ENCODE data around the gene TLL2. TPM values are rescaled to one million over a fixed set of nuclear protein-coding genes. Genes with fewer than 3 reads are reported as not detected.

The TLL2 gene
- total RNA-seq, 3 donors from 2014 or later, result not detected

DNA sequence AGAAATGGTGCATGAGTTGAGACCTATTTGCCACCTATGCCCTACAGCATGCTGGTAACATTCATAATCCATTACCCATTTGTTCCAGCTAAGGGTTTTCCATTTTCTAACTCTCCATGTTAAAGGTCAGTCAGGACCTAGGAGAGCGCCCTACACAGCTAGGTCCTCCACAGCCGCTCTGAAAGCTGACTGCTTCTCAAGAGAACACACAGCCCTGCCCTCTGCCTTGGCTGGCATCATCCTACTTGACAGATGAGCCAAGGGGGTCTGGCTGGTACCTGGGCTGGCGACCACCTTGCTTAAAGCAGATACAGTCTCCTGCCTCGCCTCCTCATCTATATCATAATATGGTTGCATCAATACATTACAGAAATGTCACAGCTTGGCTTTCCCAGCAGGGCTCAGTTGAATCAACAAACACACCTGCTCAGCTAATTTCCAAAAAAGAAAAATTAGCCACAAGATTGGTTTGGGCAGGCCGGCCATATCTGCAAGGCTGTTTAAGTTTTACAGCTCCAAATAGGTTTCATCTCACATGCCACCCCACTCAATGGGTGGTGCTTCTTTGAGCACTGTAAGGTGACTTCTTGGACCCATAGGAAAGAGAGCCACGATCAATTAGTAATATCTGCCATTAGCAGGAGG lies 17.3 kb downstream of the TLL2 start:
- Mint-ChIP-seq H3K9me3 (no peaks in the 10 kb centered on the region), H3K36me3 (ENCODE audit: insufficient read depth) (no peaks in the 10 kb centered on the region), H3K27me3 (ENCODE audit: low read depth) (peaks cover 2% of the 10 kb centered on the region), H3K4me1 (ENCODE audit: low read depth) (no peaks in the 10 kb centered on the region), H3K4me3 (no peak overlapping the region)
- ATAC-seq (no peak), DNase-seq (no peak)

- no peaks in the 10 kb centered on the region for H3K4me1 Mint-ChIP-seq (ENCODE audit: low read depth)
- no peak for ATAC-seq
- no peak overlapping the region for H3K4me3 Mint-ChIP-seq
- peaks cover 3% of the 10 kb centered on the region for H3K27me3 Mint-ChIP-seq (ENCODE audit: low read depth)
- H3K36me3 Mint-ChIP-seq (ENCODE audit: insufficient read depth), result no peaks in the 10 kb centered on the region
- no peak for DNase-seq
- H3K9me3 Mint-ChIP-seq, result no peaks in the 10 kb centered on the region
Observed at GRCh38 chr10:96495544-96495943, 18.2 kb downstream of the TLL2 start.

DNA sequence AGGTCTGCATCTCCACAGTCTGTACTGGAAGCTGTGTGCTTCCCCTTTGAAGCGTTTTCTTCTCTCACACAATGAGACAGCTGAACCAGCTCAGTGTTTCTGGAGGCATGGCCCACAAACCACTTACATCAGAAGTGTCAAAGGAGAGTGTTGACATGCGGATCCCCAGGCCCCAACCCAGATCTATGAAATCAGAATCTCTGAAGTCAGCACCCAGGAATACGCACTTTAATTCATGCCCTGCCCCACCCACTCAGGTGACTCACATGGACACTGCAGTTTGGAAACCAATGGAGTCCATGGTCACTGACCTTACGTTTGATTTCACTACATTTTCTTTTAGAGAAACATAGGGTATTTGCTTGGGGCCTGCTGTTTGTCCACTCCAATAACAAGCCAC lies 19.0 kb downstream of the TLL2 start:
- Mint-ChIP-seq H3K36me3 (ENCODE audit: insufficient read depth) (no peaks in the 10 kb centered on the region), H3K4me1 (ENCODE audit: low read depth) (no peaks in the 10 kb centered on the region), H3K27me3 (ENCODE audit: low read depth) (peaks cover 3% of the 10 kb centered on the region), H3K9me3 (no peaks in the 10 kb centered on the region), H3K4me3 (no peak overlapping the region)
- ATAC-seq, result no peak
- no peak for DNase-seq

- H3K4me3 Mint-ChIP-seq, result no peak overlapping the region
- DNase-seq, result no peak
- ATAC-seq, result no peak
- no peaks in the 10 kb centered on the region for H3K4me1 Mint-ChIP-seq (ENCODE audit: low read depth)
- H3K36me3 Mint-ChIP-seq (ENCODE audit: insufficient read depth), result no peaks in the 10 kb centered on the region
- H3K27me3 Mint-ChIP-seq (ENCODE audit: low read depth), result peaks cover 6% of the 10 kb centered on the region
- H3K9me3 Mint-ChIP-seq, result no peaks in the 10 kb centered on the region
Observed at GRCh38 chr10:96493871-96494525, 19.7 kb downstream of the TLL2 start.

DNA sequence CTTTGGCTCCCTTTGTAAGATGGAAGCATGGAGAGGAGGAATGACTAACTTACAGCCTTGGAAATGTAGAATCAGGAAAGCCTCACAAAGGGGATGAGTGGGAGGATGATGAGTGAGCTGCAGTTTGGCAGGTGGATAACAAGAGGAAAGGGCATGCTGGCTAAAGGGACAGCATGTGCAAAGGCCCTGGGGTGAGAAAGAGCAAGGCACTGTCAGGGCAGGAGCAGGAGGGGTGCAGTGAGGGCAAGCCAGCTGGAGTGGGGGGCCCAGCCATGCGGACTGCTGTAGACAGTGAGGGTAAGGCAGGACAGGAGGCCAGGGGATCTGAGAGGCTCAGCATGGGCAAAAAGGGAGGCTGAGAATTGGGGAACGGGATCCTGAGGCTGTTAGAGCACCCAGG lies 20.5 kb downstream of the TLL2 start:
- Mint-ChIP-seq H3K4me1 (ENCODE audit: low read depth) (no peaks in the 10 kb centered on the region), H3K4me3 (no peak overlapping the region), H3K9me3 (no peaks in the 10 kb centered on the region), H3K27me3 (ENCODE audit: low read depth) (peaks cover 7% of the 10 kb centered on the region), H3K36me3 (ENCODE audit: insufficient read depth) (no peaks in the 10 kb centered on the region)
- ATAC-seq (no peak), DNase-seq (no peak)

DNA sequence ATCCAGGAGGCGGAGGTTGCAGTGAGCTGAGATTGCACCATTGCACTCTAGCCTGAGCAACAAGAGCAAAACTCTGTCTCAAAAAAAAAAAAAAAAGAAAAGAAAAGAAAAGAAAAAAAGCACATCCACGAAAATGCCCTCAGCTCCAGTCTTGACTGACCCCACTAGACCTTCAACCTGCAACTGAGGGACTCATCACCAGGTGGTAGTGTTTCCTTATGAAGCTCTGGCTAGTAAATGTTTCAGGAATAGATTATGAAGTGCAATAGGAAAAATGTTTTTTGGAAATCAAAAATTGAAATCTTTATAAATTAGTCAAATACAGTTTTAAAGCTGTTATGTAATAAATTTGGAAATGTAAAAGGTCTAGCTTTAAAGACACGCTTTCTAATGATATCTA lies 22.4 kb downstream of the TLL2 start:
- peaks cover 14% of the 10 kb centered on the region for H3K27me3 Mint-ChIP-seq (ENCODE audit: low read depth)

DNA sequence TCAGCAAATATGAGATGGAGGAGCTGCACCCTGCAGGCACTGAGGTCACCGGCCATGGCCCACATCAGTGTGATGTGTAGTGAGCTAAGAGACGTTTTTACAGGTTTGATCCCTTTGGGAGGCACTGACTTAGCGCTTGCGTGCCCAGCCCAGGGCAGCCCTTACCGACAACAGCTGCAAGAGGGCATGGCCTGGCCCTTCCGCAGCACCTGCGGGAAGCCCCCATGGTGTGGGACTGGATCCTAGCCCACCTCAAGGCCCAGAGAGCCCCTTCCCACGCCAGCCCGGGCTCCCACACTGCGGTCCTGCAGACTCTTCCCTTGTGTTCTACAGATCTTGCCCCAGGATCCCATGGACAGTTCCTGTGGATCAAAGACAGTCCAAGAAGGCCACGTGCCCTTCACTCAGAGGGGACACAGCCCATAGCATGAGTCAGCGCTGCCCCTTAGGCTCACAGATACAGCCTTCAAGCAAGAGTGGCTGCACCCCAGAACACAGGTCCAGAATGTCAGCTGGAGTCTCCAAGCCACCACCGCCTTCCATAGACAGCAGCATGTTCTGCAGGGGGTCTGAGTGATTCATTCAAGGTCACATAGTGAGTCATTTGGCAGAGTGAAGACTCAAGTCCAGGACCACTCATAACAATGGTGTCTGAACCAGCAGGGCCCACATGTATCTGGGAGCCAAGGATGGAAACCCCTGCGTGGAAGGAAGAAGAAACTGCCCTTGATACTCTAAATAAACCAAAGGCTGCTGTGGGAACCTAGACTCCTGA lies 25.4 kb downstream of the TLL2 start:
- peaks cover 19% of the 10 kb centered on the region for H3K27me3 Mint-ChIP-seq (ENCODE audit: low read depth)

More for the DNA sequence above, 22.4 kb downstream of the TLL2 start:
- no peak for ATAC-seq
- Mint-ChIP-seq H3K9me3 (no peaks in the 10 kb centered on the region), H3K4me1 (ENCODE audit: low read depth) (no peaks in the 10 kb centered on the region), H3K4me3 (no peak overlapping the region), H3K36me3 (ENCODE audit: insufficient read depth) (no peaks in the 10 kb centered on the region)
- no peak for DNase-seq

GRCh38 chr10:96482815-96483588 lies 30.7 kb downstream of the TLL2 start:
- Mint-ChIP-seq H3K4me3 (no peak overlapping the region), H3K36me3 (ENCODE audit: insufficient read depth) (no peaks in the 10 kb centered on the region), H3K27me3 (ENCODE audit: low read depth) (peaks cover 15% of the 10 kb centered on the region), H3K9me3 (no peaks in the 10 kb centered on the region), H3K4me1 (ENCODE audit: low read depth) (no peaks in the 10 kb centered on the region)
- no peak for ATAC-seq
- DNase-seq, result no peak

More for the DNA sequence above, 25.4 kb downstream of the TLL2 start:
- Mint-ChIP-seq H3K36me3 (ENCODE audit: insufficient read depth) (no peaks in the 10 kb centered on the region), H3K4me3 (no peak overlapping the region), H3K9me3 (no peaks in the 10 kb centered on the region), H3K4me1 (ENCODE audit: low read depth) (no peaks in the 10 kb centered on the region)
- no peak for DNase-seq
- ATAC-seq, result no peak

DNA sequence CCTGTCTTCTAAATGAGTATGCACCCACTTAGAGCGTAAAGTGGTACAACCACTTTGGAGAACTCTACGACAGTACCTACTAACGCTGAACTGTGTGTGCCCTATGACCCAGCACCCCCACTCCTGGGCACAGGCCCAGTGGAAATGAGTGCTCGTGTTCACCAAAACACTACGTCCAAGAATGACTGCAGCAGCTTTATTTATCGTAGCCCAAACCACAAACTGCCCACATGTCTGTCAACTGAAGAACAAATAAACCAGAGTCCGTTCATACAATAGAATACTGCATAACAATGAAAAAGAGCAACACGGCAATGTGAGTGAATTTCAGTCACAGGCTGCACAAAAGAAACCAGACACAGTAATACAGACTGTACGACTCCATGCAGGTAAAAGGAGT lies 35.4 kb downstream of the TLL2 start:
- ATAC-seq (no peak), DNase-seq (no peak)
- H3K36me3 Mint-ChIP-seq (ENCODE audit: insufficient read depth), result no peaks in the 10 kb centered on the region
- no peak overlapping the region for H3K4me3 Mint-ChIP-seq
- peaks cover 3% of the 10 kb centered on the region for H3K27me3 Mint-ChIP-seq (ENCODE audit: low read depth)
- no peaks in the 10 kb centered on the region for H3K9me3 Mint-ChIP-seq
- no peaks in the 10 kb centered on the region for H3K4me1 Mint-ChIP-seq (ENCODE audit: low read depth)

- no peaks in the 10 kb centered on the region for H3K4me1 Mint-ChIP-seq (ENCODE audit: low read depth)
- no peaks in the 10 kb centered on the region for H3K9me3 Mint-ChIP-seq
- no peaks in the 10 kb centered on the region for H3K36me3 Mint-ChIP-seq (ENCODE audit: insufficient read depth)
- H3K4me3 Mint-ChIP-seq, result no peak overlapping the region
- ATAC-seq, result no peak
- H3K27me3 Mint-ChIP-seq (ENCODE audit: low read depth), result peaks cover 11% of the 10 kb centered on the region
- DNase-seq, result no peak
Observed at GRCh38 chr10:96473866-96474265, 39.9 kb downstream of the TLL2 start.

DNA sequence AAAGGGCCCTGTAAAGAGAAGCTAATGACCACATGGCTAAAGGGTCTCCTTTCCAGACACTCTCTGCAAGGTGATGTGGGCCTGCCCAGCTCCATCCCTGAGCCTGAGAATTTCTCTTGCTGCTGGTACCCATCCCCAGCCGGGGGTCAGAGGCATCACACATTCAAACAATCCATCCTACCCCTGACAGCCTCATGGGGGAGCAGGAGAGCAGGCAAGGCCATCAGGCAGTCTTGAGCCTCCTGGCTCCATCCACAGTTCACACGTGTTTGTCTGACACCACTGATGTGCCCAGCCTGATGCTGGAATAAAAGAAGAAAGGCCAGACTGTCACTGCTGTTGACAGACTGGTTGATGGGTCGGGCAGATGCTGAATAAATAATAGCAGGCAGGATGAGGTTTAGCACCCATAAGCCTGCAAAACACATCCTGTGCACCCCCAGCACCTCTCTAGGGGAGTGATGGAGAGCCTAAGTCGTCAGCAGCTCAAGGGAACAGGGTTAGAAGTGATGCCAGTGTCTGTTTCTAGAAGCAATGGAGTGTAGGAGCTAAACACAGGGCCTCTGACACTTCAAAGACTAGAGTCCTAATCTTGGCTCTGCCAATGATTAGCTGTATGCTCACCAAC lies 43.5 kb downstream of the TLL2 start:
- H3K27me3 Mint-ChIP-seq (ENCODE audit: low read depth), result peaks cover 14% of the 10 kb centered on the region
- H3K4me1 Mint-ChIP-seq (ENCODE audit: low read depth), result no peaks in the 10 kb centered on the region
- H3K36me3 Mint-ChIP-seq (ENCODE audit: insufficient read depth), result no peaks in the 10 kb centered on the region
- peak; percentile 50 to 63 for ATAC-seq
- no peaks in the 10 kb centered on the region for H3K9me3 Mint-ChIP-seq
- no peak for DNase-seq
- no peak overlapping the region for H3K4me3 Mint-ChIP-seq

- Mint-ChIP-seq H3K27me3 (ENCODE audit: low read depth) (peaks cover 14% of the 10 kb centered on the region), H3K4me1 (ENCODE audit: low read depth) (no peaks in the 10 kb centered on the region), H3K9me3 (no peaks in the 10 kb centered on the region), H3K36me3 (ENCODE audit: insufficient read depth) (no peaks in the 10 kb centered on the region), H3K4me3 (no peak overlapping the region)
- no peak for DNase-seq
- no peak for ATAC-seq
Observed at GRCh38 chr10:96468845-96469244, 44.9 kb downstream of the TLL2 start.

GRCh38 chr10:96465599-96465998 lies 48.1 kb downstream of the TLL2 start:
- H3K4me1 Mint-ChIP-seq (ENCODE audit: low read depth), result no peaks in the 10 kb centered on the region
- peaks cover 19% of the 10 kb centered on the region for H3K27me3 Mint-ChIP-seq (ENCODE audit: low read depth)
- H3K4me3 Mint-ChIP-seq, result no peak overlapping the region
- H3K36me3 Mint-ChIP-seq (ENCODE audit: insufficient read depth), result no peaks in the 10 kb centered on the region
- no peak for DNase-seq
- no peak for ATAC-seq
- peaks cover 7% of the 10 kb centered on the region for H3K9me3 Mint-ChIP-seq

DNA sequence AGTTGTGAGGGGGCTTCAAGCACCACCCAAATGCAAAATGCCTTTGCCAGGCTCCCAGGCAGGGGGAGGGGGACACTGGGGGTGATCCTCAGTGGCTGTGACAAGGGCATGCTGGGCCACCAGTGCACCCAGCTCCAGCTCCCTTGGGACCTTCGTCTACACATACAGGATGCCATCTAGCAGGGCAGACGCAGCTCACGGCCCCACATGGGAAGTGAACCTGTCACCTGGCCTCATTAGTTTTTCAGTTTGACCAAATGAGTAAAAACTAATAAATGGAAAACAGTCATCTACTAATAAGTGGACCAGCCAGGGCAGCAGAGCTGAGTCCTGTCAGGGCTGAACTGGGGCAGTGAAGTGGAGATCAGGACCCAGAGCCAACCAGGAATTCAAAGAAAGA lies 50.2 kb downstream of the TLL2 start:
- Mint-ChIP-seq H3K4me3 (no peak overlapping the region), H3K27me3 (ENCODE audit: low read depth) (peaks cover 7% of the 10 kb centered on the region), H3K36me3 (ENCODE audit: insufficient read depth) (no peaks in the 10 kb centered on the region), H3K4me1 (ENCODE audit: low read depth) (no peaks in the 10 kb centered on the region), H3K9me3 (peaks cover 9% of the 10 kb centered on the region)
- ATAC-seq (no peak), DNase-seq (no peak)

All from activated T-cell treated with anti-CD3 and anti-CD28 coated beads, Interleukin-2, amount 50 U/mL, for 4 hours (primary cell).